ENCODE data around the gene MEST. TPM values are rescaled to one million over a fixed set of nuclear protein-coding genes. Genes with fewer than 3 reads are reported as not detected.
"Not testable (repeated sequence)": the region's sequence is repeated elsewhere in the genome, so short reads cannot be mapped to it uniquely, and the experiment has no call there.

The MEST gene
- total RNA-seq: 10 to 100 TPM in 2 of 4 donors, 1 to 10 TPM in 2; 5.2 to 14.0 (median 9.3) TPM

- H3K27me3 ChIP-seq: peaks cover 0 to 55% (median 0%) of the 10 kb centered on the region in 4 donors
- WGBS, 2 donors: 65 to 83% methylated on average over 4 to 7 of the region's 71 CpGs
- H3K9me3 ChIP-seq: no peaks in the 10 kb centered on the region
- no peaks in the 10 kb centered on the region for H3K36me3 ChIP-seq
- peaks cover 0 to 33% (median 11%) of the 10 kb centered on the region in 3 donors for H3K4me1 ChIP-seq
- TF ChIP-seq CTCF (IDR thresholded peaks at IDR 0.05): no peak
- no peak for TF ChIP-seq POLR2A (IDR thresholded peaks at IDR 0.05)
- intact Hi-C loops (cut with DNase I): no loop called here
- H3K27ac ChIP-seq: no peak within 1 kb of the TSS
- H3K4me3 ChIP-seq: peak within 1 kb of the TSS; percentile 23 to 60 (median 42)
- no peak for DNase-seq
These were observed at the start of gene MEST for GRCh38 chr7:130491841-130492522. Gene MEST (plus strand): TSS chr7:130492085. CDS start chr7:130492314, 229 bp downstream.

GRCh38 chr7:130442601-130443000 is 49.3 kb upstream of the MEST start:
- no peak for DNase-seq
- Histone ChIP-seq H3K9me3 (no peaks in the 10 kb centered on the region), H3K4me3 (no peak overlapping the region), H3K4me1 (peaks cover 0 to 20% (median 12%) of the 10 kb centered on the region in 3 donors), H3K36me3 (no peaks in the 10 kb centered on the region), H3K27me3 (no peaks in the 10 kb centered on the region), H3K27ac (no peak overlapping the region)
- TF ChIP-seq CTCF (IDR thresholded peaks at IDR 0.05) (no peak), POLR2A (IDR thresholded peaks at IDR 0.05) (no peak)
- intact Hi-C loops (cut with DNase I): no loop called here
- WGBS, 2 donors: 74 to 82% methylated on average over 7 of the region's 7 CpGs

- peaks cover 0 to 20% (median 12%) of the 10 kb centered on the region in 3 donors for H3K4me1 ChIP-seq
- H3K9me3 ChIP-seq: no peaks in the 10 kb centered on the region
- H3K36me3 ChIP-seq: no peaks in the 10 kb centered on the region
- TF ChIP-seq POLR2A (IDR thresholded peaks at IDR 0.05): no peak
- TF ChIP-seq CTCF (IDR thresholded peaks at IDR 0.05): no peak
- no peaks in the 10 kb centered on the region for H3K27me3 ChIP-seq
- DNase-seq: no peak
- WGBS, 2 donors: 58 to 69% methylated on average over 3 of the region's 3 CpGs
- H3K4me3 ChIP-seq: no peak overlapping the region
- intact Hi-C loops (cut with DNase I): no loop called here
- no peak overlapping the region for H3K27ac ChIP-seq
These were observed 47.7 kb upstream of the MEST start for GRCh38 chr7:130444234-130444633.

GRCh38 chr7:130444751-130445407 is 47.0 kb upstream of the MEST start:
- TF ChIP-seq POLR2A (IDR thresholded peaks at IDR 0.05): no peak
- no peak for TF ChIP-seq CTCF (IDR thresholded peaks at IDR 0.05)
- Histone ChIP-seq H3K27ac (no peak overlapping the region), H3K27me3 (no peaks in the 10 kb centered on the region), H3K36me3 (no peaks in the 10 kb centered on the region), H3K4me3 (no peak overlapping the region), H3K9me3 (no peaks in the 10 kb centered on the region), H3K4me1 (peaks cover 0 to 19% (median 12%) of the 10 kb centered on the region in 3 donors)
- intact Hi-C loops (cut with DNase I): no loop called here
- no peak for DNase-seq
- WGBS, 2 donors: 61 to 91% methylated on average over 3 of the region's 5 CpGs

GRCh38 chr7:130446259-130446658 is 45.6 kb upstream of the MEST start:
- no peaks in the 10 kb centered on the region for H3K9me3 ChIP-seq
- H3K4me3 ChIP-seq: no peak overlapping the region
- H3K27me3 ChIP-seq: no peaks in the 10 kb centered on the region
- intact Hi-C loops (cut with DNase I): no loop called here
- H3K4me1 ChIP-seq: peaks cover 0 to 10% (median 6%) of the 10 kb centered on the region in 3 donors
- H3K27ac ChIP-seq: no peak overlapping the region
- no peak for TF ChIP-seq CTCF (IDR thresholded peaks at IDR 0.05)
- TF ChIP-seq POLR2A (IDR thresholded peaks at IDR 0.05): no peak
- 70 to 87% methylated on average over 1 to 3 of the region's 3 CpGs for WGBS, 2 donors
- H3K36me3 ChIP-seq: no peaks in the 10 kb centered on the region
- no peak for DNase-seq

GRCh38 chr7:130451344-130451743 is 40.5 kb upstream of the MEST start:
- DNase-seq; H3K36me3 ChIP-seq; H3K4me1 ChIP-seq; H3K27me3 ChIP-seq; intact Hi-C loops (cut with DNase I); H3K9me3 ChIP-seq; H3K4me3 ChIP-seq; H3K27ac ChIP-seq: not testable (repeated sequence)
- WGBS, 2 donors: 58 to 71% methylated on average over 3 of the region's 3 CpGs
